Mesothelial cell of epicardium (in vitro differentiated cells): Measurements from ENCODE around the gene ITCH. TPM values are rescaled to one million over a fixed set of nuclear protein-coding genes. Genes with fewer than 3 reads are reported as not detected.
"Not testable (repeated sequence)": the region's sequence is repeated elsewhere in the genome, so short reads cannot be mapped to it uniquely, and the experiment has no call there.

Experiments
- DNase-seq, 2 experiments: peaks; one replicate each; pipeline ENCODE4 v3.0.0; 2021; ENCODE audit warnings: low spot score in 2 of 2; ENCODE audit not compliant: unreplicated experiment in 2 of 2
- H3K27ac Mint-ChIP-seq: 2 replicates; pipeline ENCODE4 v1.8.0; 2021; ENCODE audit warnings: mixed read lengths
- H3K27me3 Mint-ChIP-seq: 2 replicates; pipeline ENCODE4 v1.8.0; 2021; ENCODE audit warnings: low read depth, mixed read lengths
- H3K36me3 Mint-ChIP-seq: 2 replicates; pipeline ENCODE4 v1.8.0; 2021; ENCODE audit warnings: mixed read lengths
- H3K4me1 Mint-ChIP-seq: 2 replicates; pipeline ENCODE4 v1.8.0; 2021; ENCODE audit warnings: mixed read lengths
- H3K4me3 Mint-ChIP-seq: 2 replicates; pipeline ENCODE4 v1.8.0; 2021; ENCODE audit warnings: mild to moderate bottlenecking, moderate library complexity, mixed read lengths
- H3K9me3 Mint-ChIP-seq: 2 replicates; pipeline ENCODE4 v1.8.0; 2021; ENCODE audit warnings: mixed read lengths
- CTCF ChIP-seq: fragments of 200-600 bp; sonication (generic); IDR thresholded peaks from one replicate; pipeline ENCODE4 v1.5.0; 2021; ENCODE audit warnings: antibody characterized with exemption; ENCODE audit not compliant: unreplicated experiment
- total RNA-seq: library from RNA; stranded (reverse); gene quantifications from 3 replicates; pipeline ENCODE4 v1.2.1, GENCODE V29; 2021

The ITCH gene
- total RNA-seq, 1 donor from 2014 or later: 60.2 TPM

GRCh38 chr20:34512955-34513419 is 149.9 kb downstream of the ITCH start:
- Mint-ChIP-seq H3K4me1 (peaks cover 16% of the 10 kb centered on the region), H3K4me3 (no peak overlapping the region), H3K27me3 (no peaks in the 10 kb centered on the region), H3K36me3 (peaks cover 9% of the 10 kb centered on the region), H3K9me3 (no peaks in the 10 kb centered on the region), H3K27ac (no peak overlapping the region)
- TF ChIP-seq CTCF: no peak
- no peak for DNase-seq

GRCh38 chr20:34514034-34514433 is 151.0 kb downstream of the ITCH start:
- not testable (repeated sequence) for H3K36me3 Mint-ChIP-seq, H3K9me3 Mint-ChIP-seq, H3K4me3 Mint-ChIP-seq, H3K27me3 Mint-ChIP-seq, DNase-seq
- Mint-ChIP-seq H3K27ac (peak overlapping the region; percentile 22), H3K4me1 (peaks cover 21% of the 10 kb centered on the region)

GRCh38 chr20:34514897-34515483 is 151.9 kb downstream of the ITCH start:
- H3K27ac Mint-ChIP-seq: peak overlapping the region; percentile 100
- no peaks in the 10 kb centered on the region for H3K9me3 Mint-ChIP-seq

GRCh38 chr20:34515484-34516246 is 152.6 kb downstream of the ITCH start:
- TF ChIP-seq CTCF: no peak
- Mint-ChIP-seq H3K27ac (peak overlapping the region; percentile 100), H3K9me3 (no peaks in the 10 kb centered on the region), H3K36me3 (peaks cover 6% of the 10 kb centered on the region), H3K4me3 (peak overlapping the region; percentile 98), H3K4me1 (peaks cover 21% of the 10 kb centered on the region), H3K27me3 (no peaks in the 10 kb centered on the region)
- DNase-seq: peak in 1 of 2 experiments; percentile 57

More at GRCh38 chr20:34514897-34515483, 151.9 kb downstream of the ITCH start:
- Mint-ChIP-seq H3K27me3 (no peaks in the 10 kb centered on the region), H3K4me3 (peak overlapping the region; percentile 98), H3K36me3 (peaks cover 4% of the 10 kb centered on the region), H3K4me1 (peaks cover 21% of the 10 kb centered on the region)
- no peak for DNase-seq
- no peak for TF ChIP-seq CTCF

GRCh38 chr20:34516247-34517113 is 153.4 kb downstream of the ITCH start, which contains the start of gene DYNLRB1:
DYNLRB1 (plus strand) TSS chr20:34516422; CDS start chr20:34516459, 37 bp downstream.
- no peaks in the 10 kb centered on the region for H3K27me3 Mint-ChIP-seq
- DNase-seq: peak; percentile 99
- H3K4me1 Mint-ChIP-seq: peaks cover 21% of the 10 kb centered on the region
- peaks cover 2% of the 10 kb centered on the region for H3K36me3 Mint-ChIP-seq
- H3K4me3 Mint-ChIP-seq: peak within 1 kb of the TSS; percentile 98
- H3K9me3 Mint-ChIP-seq: no peaks in the 10 kb centered on the region
- TF ChIP-seq CTCF: no peak
- peak within 1 kb of the TSS; percentile 100 for H3K27ac Mint-ChIP-seq
